HL-60/S4 treated with retinoic acid at 250 ng/mL for 4 days and 3 days (cell line): ENCODE measurements around the gene GBF1.

Experiments
- in situ Hi-C: fragments of 300-500 bp; cut with MboI; formaldehyde crosslinking; loops from 2 replicates; pipeline ENCODE4 v1.7.0; 2022; ENCODE audit warnings: low sequenced_read_pairs

GBF1 gene

DNA sequence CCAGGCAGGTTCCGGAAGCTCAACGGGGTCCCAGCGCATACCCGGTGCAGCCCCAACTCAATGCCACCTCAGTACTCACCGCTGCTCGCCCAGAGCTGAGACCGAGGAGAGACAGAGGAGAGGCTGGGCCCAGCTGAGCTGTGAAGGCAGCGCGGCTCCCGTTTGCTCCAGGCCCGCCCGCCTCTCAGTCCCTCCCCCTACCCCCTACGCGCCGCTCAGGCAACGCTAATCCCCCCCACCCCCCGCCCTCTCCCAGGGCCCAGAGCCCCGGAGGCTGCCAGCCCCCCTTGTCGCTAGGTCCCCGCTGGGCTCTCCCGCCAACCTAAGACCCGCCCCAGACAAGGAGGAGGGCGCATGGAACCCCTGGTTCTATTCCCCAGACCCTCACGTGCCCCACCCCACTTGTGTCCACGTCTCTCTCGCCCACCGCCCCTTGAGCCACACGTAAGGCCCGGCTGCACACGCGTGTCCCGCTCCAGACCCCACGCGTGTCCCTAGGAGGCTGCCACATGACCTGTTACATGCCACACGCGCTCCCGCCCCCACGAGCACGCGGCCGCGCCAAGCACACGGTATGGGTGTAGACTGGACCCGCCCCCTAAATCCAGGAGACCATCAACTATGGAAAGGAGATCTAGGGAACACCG, 173.4 kb downstream of the GBF1 start, which contains the start of gene PSD:
Gene PSD (minus strand): TSS at position 164 of the 647 bp plus-strand sequence. CDS start 1,747 bp downstream, outside the sequence.
- in situ Hi-C loops = no loop called here

GRCh38 chr10:102419269-102420180, 174.2 kb downstream of the GBF1 start:
- in situ Hi-C loops = no loop called here

GRCh38 chr10:102420181-102420713, 174.9 kb downstream of the GBF1 start:
- in situ Hi-C loops = no loop called here

- in situ Hi-C loops = no loop called here
Measured at GRCh38 chr10:102420714-102421506, 175.6 kb downstream of the GBF1 start, which contains the start of gene FBXL15. Gene FBXL15 (plus strand): TSS chr10:102420836. CDS start chr10:102421130, 294 bp downstream.

GRCh38 chr10:102421507-102421756, 176.1 kb downstream of the GBF1 start:
- in situ Hi-C loops = no loop called here

DNA sequence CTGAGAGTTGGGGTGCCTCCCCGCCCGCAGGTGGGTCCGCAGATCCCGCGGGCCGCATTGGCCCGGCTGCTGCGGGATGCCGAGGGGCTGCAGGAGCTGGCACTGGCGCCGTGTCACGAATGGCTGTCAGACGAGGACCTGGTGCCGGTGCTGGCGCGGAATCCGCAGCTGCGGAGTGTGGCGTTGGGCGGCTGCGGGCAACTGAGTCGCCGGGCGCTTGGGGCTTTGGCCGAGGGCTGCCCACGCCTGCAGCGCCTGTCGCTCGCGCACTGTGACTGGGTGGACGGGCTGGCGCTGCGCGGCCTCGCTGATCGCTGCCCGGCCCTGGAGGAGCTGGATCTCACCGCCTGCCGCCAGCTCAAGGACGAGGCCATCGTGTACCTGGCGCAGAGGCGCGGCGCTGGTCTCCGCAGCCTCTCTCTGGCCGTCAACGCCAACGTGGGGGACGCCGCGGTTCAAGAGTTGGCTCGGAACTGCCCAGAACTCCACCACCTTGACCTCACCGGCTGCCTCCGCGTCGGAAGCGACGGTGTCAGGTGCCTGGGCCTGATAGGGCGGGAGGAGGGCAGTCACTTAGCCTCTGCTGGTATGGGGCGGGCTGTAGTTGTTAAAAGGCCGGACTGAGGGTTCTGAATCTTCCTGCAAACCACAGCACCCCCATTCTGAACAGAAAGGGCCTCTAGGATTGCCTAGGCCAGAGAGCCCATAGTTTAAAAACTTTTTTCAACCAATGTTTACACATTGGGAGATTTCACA, 176.6 kb downstream of the GBF1 start:
- in situ Hi-C loops = no loop called here

GRCh38 chr10:102422545-102423129, 177.3 kb downstream of the GBF1 start:
- in situ Hi-C loops = no loop called here

DNA sequence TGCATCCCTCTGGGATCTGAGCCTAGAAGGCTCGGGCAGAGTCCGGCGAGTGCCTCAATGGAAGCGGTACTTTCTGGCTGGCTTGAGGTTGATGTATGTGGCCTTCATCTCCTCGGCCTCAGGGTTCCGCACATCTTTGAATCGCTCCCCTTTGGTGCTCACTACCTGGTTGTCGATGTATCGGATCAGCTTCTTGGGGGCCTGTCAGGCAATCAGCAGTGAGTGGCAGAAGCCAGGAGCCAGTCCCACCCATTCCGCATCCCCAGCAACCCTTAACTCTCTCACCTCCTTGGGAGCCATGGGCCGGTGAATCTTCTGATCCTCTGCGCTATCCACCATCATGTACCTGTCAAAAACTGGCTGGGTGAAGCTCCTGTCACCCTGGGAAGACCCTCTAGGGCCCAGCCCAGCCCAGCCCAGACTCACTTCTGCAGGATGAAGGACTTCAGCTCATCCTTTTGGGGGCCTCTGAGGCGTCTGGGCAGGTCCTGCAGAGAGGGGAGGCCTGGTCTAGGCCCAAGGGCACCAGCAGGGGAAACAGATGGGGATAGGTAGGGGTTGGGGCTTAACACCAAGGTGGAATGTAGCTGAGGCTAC, 178.1 kb downstream of the GBF1 start:
- in situ Hi-C loops = no loop called here

- in situ Hi-C loops = no loop called here
Measured at GRCh38 chr10:102424145-102424544, 178.8 kb downstream of the GBF1 start.

GRCh38 chr10:102424916-102425315, 179.6 kb downstream of the GBF1 start:
- in situ Hi-C loops = no loop called here

DNA sequence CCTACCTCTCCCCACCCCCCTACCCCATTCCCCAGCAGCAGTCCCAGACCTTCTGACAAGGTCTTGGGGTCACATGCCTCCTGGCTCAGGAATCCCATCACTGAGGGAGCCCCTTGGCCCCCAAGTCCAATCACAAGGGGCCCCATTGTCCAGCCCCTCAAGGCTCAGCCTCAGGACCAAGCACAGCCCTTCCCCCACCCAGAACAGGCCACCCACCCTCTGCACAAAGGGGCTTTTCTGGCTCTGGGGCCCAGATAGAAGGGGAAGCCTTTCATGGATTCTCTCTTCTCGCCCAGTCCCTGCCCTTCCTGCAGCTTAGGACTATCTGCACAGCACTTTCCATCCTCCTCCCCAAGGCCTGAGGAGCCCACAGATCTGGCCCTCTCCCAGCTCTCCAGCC, 180.1 kb downstream of the GBF1 start:
- in situ Hi-C loops = no loop called here

DNA sequence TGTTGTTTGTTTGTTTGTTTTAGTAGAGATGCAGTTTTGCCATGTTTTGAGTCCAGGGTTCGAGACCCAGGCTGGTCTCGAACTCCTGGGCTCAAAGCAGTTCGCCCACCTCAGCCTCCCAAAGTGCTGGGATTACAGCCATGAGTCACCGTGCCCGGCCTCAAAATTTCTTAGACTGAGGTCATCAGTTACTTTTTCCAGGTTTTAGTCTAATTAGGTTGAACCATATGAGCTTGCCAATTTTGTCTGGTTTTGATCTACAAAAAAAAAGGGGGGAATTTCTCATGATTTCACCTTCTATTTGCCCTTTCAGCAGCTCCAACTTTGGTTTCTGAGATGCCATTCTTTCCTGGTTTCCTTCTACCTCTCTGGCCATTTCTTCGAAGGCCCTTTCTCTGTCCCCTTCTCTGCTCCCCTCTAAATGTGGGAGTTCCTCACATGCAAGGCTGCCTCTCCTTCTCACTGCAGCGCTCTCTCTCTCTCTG, 181.5 kb downstream of the GBF1 start:
- in situ Hi-C loops = no loop called here

DNA sequence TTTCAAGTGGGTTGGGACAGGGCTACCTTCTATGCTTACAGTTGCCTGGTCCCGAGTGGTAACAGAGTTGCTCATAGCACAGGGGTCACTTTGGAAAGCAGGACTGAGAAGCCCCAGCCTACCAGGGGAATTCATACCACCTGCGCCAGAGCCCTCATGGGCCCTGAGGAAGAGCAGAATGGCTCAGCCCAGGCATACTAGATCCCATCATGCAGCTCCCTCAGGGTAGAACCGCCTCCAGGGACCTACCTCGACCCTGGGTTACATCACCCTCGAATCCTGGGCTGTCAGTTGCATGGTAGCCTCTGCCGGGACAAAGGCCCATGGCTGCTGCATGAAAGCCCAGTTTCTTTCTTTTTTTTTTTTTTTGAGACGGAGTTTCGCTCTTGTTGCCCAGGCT, 184.1 kb downstream of the GBF1 start:
- in situ Hi-C loops = no loop called here

DNA sequence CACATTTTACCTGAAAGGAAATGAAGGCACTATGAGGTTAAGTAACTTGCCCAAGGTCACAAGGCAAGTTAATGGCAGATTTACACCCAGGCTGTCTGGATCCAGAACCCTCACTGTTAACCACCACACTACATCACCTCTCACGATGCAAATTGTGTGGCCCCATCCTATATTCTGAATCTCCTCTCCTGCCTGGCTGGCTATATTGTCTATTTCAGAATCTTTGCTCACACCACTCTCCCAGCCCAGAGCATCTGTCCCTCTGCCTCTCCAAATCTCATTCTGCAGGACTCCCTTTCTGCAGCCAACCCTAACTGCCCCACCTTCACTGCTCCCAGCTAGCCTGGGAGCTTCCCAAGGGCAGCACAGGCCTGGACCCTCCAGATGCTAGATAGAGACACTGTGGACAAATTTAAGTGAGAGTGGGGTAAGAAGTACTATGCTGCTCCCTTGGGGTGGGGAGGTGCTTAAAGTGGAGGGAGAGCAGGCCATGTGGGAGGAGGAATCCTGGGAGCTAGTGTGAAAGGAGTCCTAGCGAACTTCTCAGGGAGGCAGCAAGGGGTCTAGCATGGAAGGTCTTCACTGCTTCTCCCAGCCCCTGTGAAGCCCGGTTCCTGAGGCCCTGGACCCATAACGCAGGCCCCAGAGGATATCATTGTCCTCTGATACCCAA, 186.3 kb downstream of the GBF1 start:
- in situ Hi-C loops = no loop called here
